K562 (cell line): ENCODE data around the gene CD55. TPM values are rescaled to one million over a fixed set of nuclear protein-coding genes. Genes with fewer than 3 reads are reported as not detected.

Source experiments
- ATF1 ChIP-seq, 2 experiments: fragments of 450-650 bp in 1 of 2; IDR thresholded peaks; 2 replicates each; pipeline ENCODE4 v1.6.1; 2016; ENCODE audit warnings: missing compliant biosample characterization in 1 of 2, missing genetic modification characterization in 1 of 2
- ATF6 ChIP-seq: sonication (generic); formaldehyde crosslinking; IDR thresholded peaks from 2 replicates; pipeline ENCODE4 v1.4.0; 2020; ENCODE audit warnings: mild to moderate bottlenecking, missing genetic modification reagents
- CBX8 ChIP-seq: fragments of 200-600 bp; sonication (generic); IDR thresholded peaks from 2 replicates; pipeline ENCODE4 v1.6.1; 2012; ENCODE audit warnings: borderline replicate concordance, mixed run types, low read depth, mild to moderate bottlenecking, moderate library complexity, mixed read lengths, low read length, control low read depth, inconsistent platforms; ENCODE audit not compliant: poor library complexity, severe bottlenecking; ENCODE audit errors: extremely low read depth
- JUND ChIP-seq, 2 experiments: IDR thresholded peaks; 2 replicates in 1 of 2; 3 replicates in 1 of 2; pipeline ENCODE4 v1.6.1; 2011; ENCODE audit warnings: borderline replicate concordance in 2 of 2, low read depth in 2 of 2, low read length in 2 of 2, improper control_type of control experiment in 1 of 2, missing biosample characterization in 1 of 2, missing genetic modification characterization in 1 of 2, missing genetic modification reagents in 1 of 2
- KLF1 ChIP-seq: fragments of 450-650 bp; IDR thresholded peaks from 2 replicates; pipeline ENCODE4 v1.6.1; 2016; ENCODE audit warnings: missing genetic modification characterization, missing compliant biosample characterization
- MAZ ChIP-seq, 2 experiments: fragments of 450-650 bp in 1 of 2; sonication (generic) in 1 of 2; formaldehyde crosslinking; IDR thresholded peaks in 1 of 2; conservative IDR thresholded peaks in 1 of 2; 2 replicates each; pipeline versions ENCODE4 v1.4.0 to v1.5.0; 2020; ENCODE audit warnings: mild to moderate bottlenecking in 1 of 2, missing genetic modification reagents in 1 of 2
- MEF2D ChIP-seq: conservative IDR thresholded peaks from 2 replicates; pipeline ENCODE4 v1.6.1; 2016; ENCODE audit warnings: low read depth, missing genetic modification characterization, missing compliant biosample characterization
- NEUROD1 ChIP-seq: fragments of 150-350 bp; IDR thresholded peaks from 2 replicates; pipeline ENCODE4 v1.6.1; 2014; ENCODE audit warnings: borderline replicate concordance, low read length, low read depth; ENCODE audit not compliant: partially characterized antibody
- NFIC ChIP-seq: fragments of 450-650 bp; IDR thresholded peaks from 2 replicates; pipeline ENCODE4 v1.6.1; 2017; ENCODE audit warnings: mild to moderate bottlenecking, inconsistent platforms
- NFYB ChIP-seq: IDR thresholded peaks from 2 replicates; pipeline ENCODE4 v1.6.1; 2011; ENCODE audit warnings: mild to moderate bottlenecking, moderate library complexity; ENCODE audit not compliant: insufficient read length; ENCODE audit errors: extremely low read depth
- NR4A1 ChIP-seq, 2 experiments: fragments of 250-450 bp in 1 of 2; fragments of 450-650 bp in 1 of 2; sonication (Bioruptor Pico) in 1 of 2; IDR thresholded peaks; 2 replicates each; pipeline versions ENCODE4 v1.4.0 to v1.6.1; 2016 to 2020; ENCODE audit warnings: mild to moderate bottlenecking in 2 of 2, missing compliant biosample characterization in 1 of 2, missing genetic modification characterization in 1 of 2, moderate library complexity in 1 of 2
- PPARD ChIP-seq: fragments of 250-450 bp; sonication (Bioruptor Pico); IDR thresholded peaks from 2 replicates; pipeline ENCODE4 v1.8.0; 2022; ENCODE audit warnings: inconsistent platforms, mild to moderate bottlenecking, moderate library complexity
- PYGO2 ChIP-seq: fragments of 450-650 bp; IDR thresholded peaks from 2 replicates; pipeline ENCODE4 v1.6.1; 2016; ENCODE audit warnings: mild to moderate bottlenecking, missing genetic modification characterization, moderate library complexity, missing compliant biosample characterization
- RAD51 ChIP-seq: fragments of 450-650 bp; IDR thresholded peaks from 2 replicates; pipeline ENCODE4 v1.7.1; 2016; ENCODE audit warnings: low read depth, mild to moderate bottlenecking, borderline replicate concordance
- SAFB ChIP-seq: fragments of 200-400 bp; formaldehyde crosslinking; IDR thresholded peaks from 2 replicates; pipeline ENCODE4 v1.6.1; 2017; ENCODE audit warnings: low read depth, low read length, borderline replicate concordance
- THRA ChIP-seq: fragments of 450-650 bp; IDR thresholded peaks from 2 replicates; pipeline ENCODE4 v1.6.1; 2017; ENCODE audit warnings: mild to moderate bottlenecking, moderate library complexity
- ZNF282 ChIP-seq: sonication (generic); formaldehyde crosslinking; IDR thresholded peaks from 2 replicates; pipeline ENCODE4 v1.8.1; 2023; ENCODE audit warnings: missing genetic modification reagents
- ZNF518B ChIP-seq: fragments of 250-450 bp; sonication (Bioruptor Pico); IDR thresholded peaks from 2 replicates; pipeline ENCODE4 v1.5.0; 2021; ENCODE audit warnings: mild to moderate bottlenecking, moderate library complexity
- ZNF668 ChIP-seq: fragments of 250-450 bp; sonication (Bioruptor Pico); IDR thresholded peaks from 2 replicates; pipeline ENCODE4 v1.8.0; 2022; ENCODE audit warnings: mild to moderate bottlenecking, inconsistent platforms
- polyA plus RNA-seq, 8 experiments: library from polyadenylated mRNA; depleted of rRNA in 4 of 8; stranded (reverse) in 5 of 8; unstranded in 3 of 8; fragments of >200 nt; fragmentation: Nextera tagmentation in 2 of 8; fragmentation: Illumina TruSeq in 1 of 8; extraction: Ambion mirVana in 2 of 8; extraction: Trizol in 1 of 8; gene quantifications; 2 replicates each; pipeline versions ENCODE4 v1.2.1 to v1.2.3, GENCODE V29; 2011 to 2014; ENCODE audit warnings: inconsistent platforms in 1 of 8, missing spikeins in 1 of 8
- total RNA-seq, 7 experiments: library from RNA; depleted of rRNA in 6 of 7; stranded (reverse); fragments of >200 nt in 6 of 7; fragmentation: Illumina TruSeq in 2 of 7; extraction: Trizol in 2 of 7; gene quantifications; 2 replicates each; pipeline versions ENCODE4 v1.2.1 to v1.2.3, GENCODE V29; 2011 to 2021; ENCODE audit warnings: low replicate concordance in 1 of 7

The CD55 gene
- total and polyA plus RNA-seq, 9 of the 15 experiments (the other 6 are each of a cell fraction or from before 2014, with no cell fraction given) = 17.7 to 150 (median 97.0) TPM

GRCh38 chr1:207302618-207303393 lies 18.7 kb upstream of the CD55 start (continued):
- TF ChIP-seq KLF1 (tag) = no peak
- TF ChIP-seq ZNF668 (CRISPR knock-in tag) = no peak
- TF ChIP-seq NFIC = peak; percentile 98
- no peak for TF ChIP-seq NEUROD1
- TF ChIP-seq JUND (IDR thresholded peaks at IDR 0.05; ENCODE audit: borderline replicate concordance, low read depth, low read length) = no peak
- TF ChIP-seq JUND (tag; IDR thresholded peaks at IDR 0.05; ENCODE audit: borderline replicate concordance, low read depth, low read length) = 0 out of 3 replicates have a peak, but pooled peaks have one; percentile 33
- TF ChIP-seq RAD51 = no peak
- TF ChIP-seq ZNF518B (CRISPR knock-in tag) = no peak
- TF ChIP-seq PYGO2 (tag) = no peak
- no peak for TF ChIP-seq CBX8
- no peak for TF ChIP-seq SAFB
- TF ChIP-seq NFYB = no peak
- no peak for TF ChIP-seq ATF6
- no peak for TF ChIP-seq THRA
- no peak for TF ChIP-seq MEF2D (tag)
- no peak for TF ChIP-seq PPARD (CRISPR knock-in tag)
- TF ChIP-seq ATF1 (CRISPR knock-in tag; IDR thresholded peaks at IDR 0.05) = no peak
- TF ChIP-seq ATF1 (tag; IDR thresholded peaks at IDR 0.05) = no peak
- 0 out of 4 replicates have a peak, but pooled peaks of 1 of the 2 experiments have one; percentile 22 for TF ChIP-seq MAZ (CRISPR knock-in tag; conservative IDR thresholded peaks at IDR 0.05 in 1 of 2, IDR thresholded peaks at IDR 0.05 in 1 of 2)
- no peak for TF ChIP-seq ZNF282 (CRISPR knock-in tag)
- no peak for TF ChIP-seq NR4A1 (CRISPR knock-in tag; IDR thresholded peaks at IDR 0.05)
- no peak for TF ChIP-seq NR4A1 (tag; IDR thresholded peaks at IDR 0.05)
